Uterus (tissue), 4 donors: ENCODE results near the gene MACROH2A1. TPM values are rescaled to one million over a fixed set of nuclear protein-coding genes. Genes with fewer than 3 reads are reported as not detected.
A peak's percentile ranks its signal among the peaks of the same experiment; 100 is the strongest.

Experiments
- DNase-seq, 2 donors: peaks; one replicate each; pipeline ENCODE4 v3.0.0-alpha.2; 2019 to 2020
- H3K27ac ChIP-seq, 2 donors: fragments of 200-600 bp; sonication (generic); 1 replicate in 1 of 2; 2 replicates in 1 of 2; pipeline ENCODE4 v1.5.1; 2016 to 2018
- H3K27me3 ChIP-seq, 2 donors: fragments of 200-600 bp; sonication (generic); one replicate each; pipeline ENCODE4 v1.5.1; 2018 to 2019; ENCODE audit warnings: control low read depth in 1 of 2
- H3K36me3 ChIP-seq, 2 donors: fragments of 200-600 bp; sonication (generic); one replicate each; pipeline ENCODE4 v1.5.1; 2019; ENCODE audit warnings: control low read depth in 1 of 2
- H3K4me1 ChIP-seq, 2 donors: fragments of 200-600 bp; sonication (generic); one replicate each; pipeline ENCODE4 v1.5.1; 2018 to 2019; ENCODE audit warnings: control low read depth in 1 of 2
- H3K4me3 ChIP-seq, 2 donors: fragments of 200-600 bp; sonication (generic); 1 replicate in 1 of 2; 2 replicates in 1 of 2; pipeline ENCODE4 v1.5.1; 2018 to 2019; ENCODE audit warnings: mild to moderate bottlenecking in 1 of 2
- H3K9me3 ChIP-seq, 2 donors: fragments of 200-600 bp; sonication (generic); one replicate each; pipeline ENCODE4 v1.5.1; 2019; ENCODE audit warnings: control low read depth in 1 of 2
- CTCF ChIP-seq, 4 experiments: fragments of 200-600 bp in 2 of 4; fragments of 450-650 bp in 2 of 4; sonication (generic) in 2 of 4; IDR thresholded peaks; one replicate each; pipeline ENCODE4 v1.5.1; 2016 to 2019; ENCODE audit warnings: antibody characterized with exemption in 4 of 4, mild to moderate bottlenecking in 2 of 4, moderate library complexity in 1 of 4
- POLR2A ChIP-seq, 2 donors: fragments of 450-650 bp; IDR thresholded peaks; one replicate each; pipeline ENCODE4 v1.6.1; 2016; ENCODE audit warnings: antibody characterized with exemption in 2 of 2, mild to moderate bottlenecking in 1 of 2, moderate library complexity in 1 of 2
- intact Hi-C: fragments of 100-400 bp; cut with DNase I; formaldehyde crosslinking; loops from one replicate; pipeline ENCODE4 v1.15.1; 2023; ENCODE audit warnings: low total_unique reads
- total RNA-seq, 4 donors: library from RNA; depleted of rRNA in 3 of 4; stranded (reverse); fragments of >200 nt in 3 of 4; gene quantifications; one replicate each; pipeline versions ENCODE4 v1.1.0 to v1.2.4, GENCODE V29; 2014 to 2023
- donor health status: DM: yes; HTN: yes; CAD: no.

MACROH2A1 gene
- total RNA-seq, 4 donors from 2014 or later: 121 to 200 (median 141) TPM

- Histone ChIP-seq H3K27ac (no peak overlapping the region), H3K27me3 (no peaks in the 10 kb centered on the region), H3K36me3 (no peaks in the 10 kb centered on the region), H3K4me1 (no peaks in the 10 kb centered on the region), H3K4me3 (no peak overlapping the region), H3K9me3 (no peaks in the 10 kb centered on the region)
- intact Hi-C loops: no loop called here
- no peak for TF ChIP-seq POLR2A (IDR thresholded peaks at IDR 0.05)
- TF ChIP-seq CTCF (IDR thresholded peaks at IDR 0.05): no peak
- no peak for DNase-seq
Observed at GRCh38 chr5:135387629-135387960, 11.4 kb downstream of the MACROH2A1 start.

- no peaks in the 10 kb centered on the region for H3K9me3 ChIP-seq
- DNase-seq: no peak
- H3K4me3 ChIP-seq: no peak overlapping the region
- H3K27ac ChIP-seq: peak overlapping the region in 1 of 2 donors; percentile 32
- intact Hi-C loops: no loop called here
- no peaks in the 10 kb centered on the region for H3K27me3 ChIP-seq
- TF ChIP-seq CTCF (IDR thresholded peaks at IDR 0.05) (no peak), POLR2A (IDR thresholded peaks at IDR 0.05) (no peak)
- H3K4me1 ChIP-seq: no peaks in the 10 kb centered on the region
- H3K36me3 ChIP-seq: no peaks in the 10 kb centered on the region
Observed at GRCh38 chr5:135386886-135387628, 12.0 kb downstream of the MACROH2A1 start.

- no peaks in the 10 kb centered on the region for H3K9me3 ChIP-seq
- H3K4me3 ChIP-seq: no peak overlapping the region
- DNase-seq: no peak
- H3K4me1 ChIP-seq: no peaks in the 10 kb centered on the region
- H3K36me3 ChIP-seq: no peaks in the 10 kb centered on the region
- no peaks in the 10 kb centered on the region for H3K27me3 ChIP-seq
- intact Hi-C loops: no loop called here
- TF ChIP-seq CTCF (IDR thresholded peaks at IDR 0.05) (no peak), POLR2A (IDR thresholded peaks at IDR 0.05) (no peak)
- H3K27ac ChIP-seq: no peak overlapping the region
Observed at GRCh38 chr5:135386096-135386495, 12.9 kb downstream of the MACROH2A1 start.

- DNase-seq: no peak
- intact Hi-C loops: no loop called here
- Histone ChIP-seq H3K36me3 (no peaks in the 10 kb centered on the region), H3K27me3 (no peaks in the 10 kb centered on the region), H3K4me1 (no peaks in the 10 kb centered on the region), H3K27ac (no peak overlapping the region), H3K9me3 (no peaks in the 10 kb centered on the region), H3K4me3 (no peak overlapping the region)
- no peak for TF ChIP-seq POLR2A (IDR thresholded peaks at IDR 0.05)
- no peak for TF ChIP-seq CTCF (IDR thresholded peaks at IDR 0.05)
Observed at GRCh38 chr5:135385576-135385975, 13.5 kb downstream of the MACROH2A1 start.

- no peaks in the 10 kb centered on the region for H3K9me3 ChIP-seq
- H3K27ac ChIP-seq: no peak overlapping the region
- H3K36me3 ChIP-seq: no peaks in the 10 kb centered on the region
- H3K4me1 ChIP-seq: peaks cover 0 to 5% of the 10 kb centered on the region in 2 donors
- TF ChIP-seq POLR2A (IDR thresholded peaks at IDR 0.05) (no peak), CTCF (IDR thresholded peaks at IDR 0.05) (no peak)
- H3K4me3 ChIP-seq: no peak overlapping the region
- no peak for DNase-seq
- intact Hi-C loops: no loop called here
- no peaks in the 10 kb centered on the region for H3K27me3 ChIP-seq
Observed at GRCh38 chr5:135384898-135385297, 14.1 kb downstream of the MACROH2A1 start.
